ENCODE data around the gene TAF11L2.
"Not testable (repeated sequence)": the region's sequence is repeated elsewhere in the genome, so short reads cannot be mapped to it uniquely, and the experiment has no call there.

DNA sequence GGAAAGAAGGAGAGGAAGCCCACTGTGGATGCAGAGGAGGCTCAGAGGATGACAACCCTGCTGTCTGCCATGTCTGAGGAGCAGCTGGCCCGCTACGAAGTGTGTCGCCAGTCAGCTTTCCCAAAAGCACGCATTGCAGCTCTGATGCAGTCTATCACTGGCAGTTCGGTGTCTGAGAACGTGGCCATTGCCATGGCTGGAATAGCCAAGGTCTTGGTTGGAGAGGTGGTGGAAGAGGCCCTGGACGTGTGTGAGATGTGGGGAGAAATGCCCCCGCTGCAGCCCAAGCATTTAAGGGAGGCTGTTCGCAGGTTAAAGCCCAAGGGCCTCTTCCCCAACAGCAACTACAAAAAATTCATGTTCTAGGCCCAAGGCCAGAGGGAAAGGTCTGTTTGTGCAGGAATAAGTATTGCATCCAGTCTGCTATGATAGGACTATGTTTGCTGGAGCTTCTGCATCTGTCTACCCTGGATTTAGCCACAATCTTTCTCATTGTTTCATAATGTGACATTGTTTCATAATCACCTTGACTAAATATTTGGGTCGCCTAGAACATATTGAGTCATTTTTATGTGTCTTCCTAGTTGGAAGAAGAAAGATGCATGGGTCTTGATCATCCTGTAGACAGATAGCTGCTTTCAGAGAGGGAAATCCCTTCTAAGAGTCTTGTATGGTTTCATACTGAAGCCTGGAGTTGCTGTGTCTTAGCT is 11.4 kb upstream of the TAF11L2 start:
- TF ChIP-seq, protein P1, sequence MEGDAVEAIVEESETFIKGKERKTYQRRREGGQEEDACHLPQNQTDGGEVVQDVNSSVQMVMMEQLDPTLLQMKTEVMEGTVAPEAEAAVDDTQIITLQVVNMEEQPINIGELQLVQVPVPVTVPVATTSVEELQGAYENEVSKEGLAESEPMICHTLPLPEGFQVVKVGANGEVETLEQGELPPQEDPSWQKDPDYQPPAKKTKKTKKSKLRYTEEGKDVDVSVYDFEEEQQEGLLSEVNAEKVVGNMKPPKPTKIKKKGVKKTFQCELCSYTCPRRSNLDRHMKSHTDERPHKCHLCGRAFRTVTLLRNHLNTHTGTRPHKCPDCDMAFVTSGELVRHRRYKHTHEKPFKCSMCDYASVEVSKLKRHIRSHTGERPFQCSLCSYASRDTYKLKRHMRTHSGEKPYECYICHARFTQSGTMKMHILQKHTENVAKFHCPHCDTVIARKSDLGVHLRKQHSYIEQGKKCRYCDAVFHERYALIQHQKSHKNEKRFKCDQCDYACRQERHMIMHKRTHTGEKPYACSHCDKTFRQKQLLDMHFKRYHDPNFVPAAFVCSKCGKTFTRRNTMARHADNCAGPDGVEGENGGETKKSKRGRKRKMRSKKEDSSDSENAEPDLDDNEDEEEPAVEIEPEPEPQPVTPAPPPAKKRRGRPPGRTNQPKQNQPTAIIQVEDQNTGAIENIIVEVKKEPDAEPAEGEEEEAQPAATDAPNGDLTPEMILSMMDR (IDR thresholded peaks at IDR 0.05; ENCODE audit: low read depth, low read length, poor library complexity, severe bottlenecking): not testable (repeated sequence)
- TF ChIP-seq EZH2phosphoT487 (IDR thresholded peaks at IDR 0.05; ENCODE audit: borderline replicate concordance, low read length): not testable (repeated sequence)
